ENCODE results near the gene STIL.
"Not testable (repeated sequence)": the region's sequence is repeated elsewhere in the genome, so short reads cannot be mapped to it uniquely, and the experiment has no call there.

The STIL gene

GRCh38 chr1:47331875-47332274 lies 17.9 kb upstream of the STIL start:
- Mint-ChIP-seq H3K4me3 (peak overlapping the region in 1 of 2 donors; percentile 4), H3K27me3 (no peaks in the 10 kb centered on the region), H3K27ac (no peak overlapping the region), H3K9me3 (no peaks in the 10 kb centered on the region), H3K4me1 (peaks cover 23% of the 10 kb centered on the region)
- DNase-seq (no peak), ATAC-seq (no peak)

GRCh38 chr1:47330212-47330611 lies 16.3 kb upstream of the STIL start:
- H3K27ac Mint-ChIP-seq: no peak overlapping the region
- no peaks in the 10 kb centered on the region for H3K27me3 Mint-ChIP-seq

GRCh38 chr1:47328992-47329391 lies 15.0 kb upstream of the STIL start:
- no peak for DNase-seq

More at GRCh38 chr1:47330212-47330611, 16.3 kb upstream of the STIL start:
- DNase-seq: no peak
- ATAC-seq: no peak
- H3K4me3 Mint-ChIP-seq: no peak overlapping the region
- H3K4me1 Mint-ChIP-seq: peaks cover 7% of the 10 kb centered on the region
- no peaks in the 10 kb centered on the region for H3K9me3 Mint-ChIP-seq

DNA sequence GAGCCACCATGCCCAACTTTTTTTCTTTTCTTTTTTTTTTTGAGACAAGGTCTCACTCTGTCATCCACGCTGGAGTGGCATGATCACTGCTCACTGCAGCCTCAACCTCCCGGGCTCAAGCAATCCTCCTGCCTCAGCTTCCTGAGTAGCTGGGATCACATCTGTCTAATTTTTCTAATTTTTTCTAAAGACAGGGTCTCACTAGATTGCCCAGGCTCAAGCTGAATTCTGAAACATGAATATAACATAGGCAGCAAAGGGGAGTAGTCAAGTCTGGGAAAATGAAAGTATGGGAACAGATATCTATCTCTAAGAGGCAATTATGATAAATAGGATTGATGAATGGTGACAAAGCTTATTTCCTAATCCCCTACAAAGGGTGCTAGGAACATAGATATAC lies 12.3 kb upstream of the STIL start:
- no peaks in the 10 kb centered on the region for H3K9me3 Mint-ChIP-seq
- peak overlapping the region in 1 of 2 donors; percentile 82 for H3K27ac Mint-ChIP-seq
- no peaks in the 10 kb centered on the region for H3K4me1 Mint-ChIP-seq
- H3K4me3 Mint-ChIP-seq: no peak overlapping the region
- no peak for ATAC-seq
- H3K27me3 Mint-ChIP-seq: no peaks in the 10 kb centered on the region
- DNase-seq: no peak

More at GRCh38 chr1:47328992-47329391, 15.0 kb upstream of the STIL start:
- H3K27ac Mint-ChIP-seq: no peak overlapping the region
- no peaks in the 10 kb centered on the region for H3K27me3 Mint-ChIP-seq
- no peaks in the 10 kb centered on the region for H3K4me1 Mint-ChIP-seq
- no peak for ATAC-seq
- H3K9me3 Mint-ChIP-seq: no peaks in the 10 kb centered on the region
- H3K4me3 Mint-ChIP-seq: no peak overlapping the region

DNA sequence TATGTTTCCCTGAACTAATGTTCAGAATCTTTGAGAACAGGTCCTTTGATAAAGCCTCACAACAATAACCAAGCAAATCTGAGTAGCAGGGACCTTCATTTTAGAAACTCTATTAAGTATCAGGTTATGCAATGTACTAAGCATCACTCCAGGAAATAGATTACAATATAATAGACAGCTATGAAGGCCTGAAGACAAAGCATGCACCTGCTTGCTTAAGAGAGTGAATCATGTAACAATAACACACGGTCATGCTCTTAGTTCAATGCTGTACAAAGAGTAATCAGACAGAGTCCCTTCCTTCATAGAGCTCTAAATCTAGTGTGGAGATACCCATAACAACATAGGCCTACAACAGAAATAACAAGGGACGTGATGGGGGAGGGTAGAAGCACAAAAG lies 11.6 kb upstream of the STIL start:
- ATAC-seq (no peak), DNase-seq (no peak)
- Mint-ChIP-seq H3K4me3 (no peak overlapping the region), H3K27me3 (no peaks in the 10 kb centered on the region), H3K4me1 (no peaks in the 10 kb centered on the region), H3K9me3 (no peaks in the 10 kb centered on the region), H3K27ac (no peak overlapping the region)

- DNase-seq: no peak
- Mint-ChIP-seq H3K27ac (no peak overlapping the region), H3K27me3 (no peaks in the 10 kb centered on the region), H3K4me1 (no peaks in the 10 kb centered on the region), H3K4me3 (no peak overlapping the region), H3K9me3 (no peaks in the 10 kb centered on the region)
- no peak for ATAC-seq
These were observed 10.7 kb upstream of the STIL start for GRCh38 chr1:47324682-47325081.

GRCh38 chr1:47323599-47324031 lies 9.7 kb upstream of the STIL start:
- ATAC-seq (no peak), DNase-seq (no peak)
- Mint-ChIP-seq H3K27ac (no peak overlapping the region), H3K27me3 (no peaks in the 10 kb centered on the region), H3K9me3 (no peaks in the 10 kb centered on the region), H3K4me1 (no peaks in the 10 kb centered on the region), H3K4me3 (no peak overlapping the region)

- not testable (repeated sequence) for H3K4me1 Mint-ChIP-seq, H3K9me3 Mint-ChIP-seq
These were observed 6.0 kb upstream of the STIL start for GRCh38 chr1:47319968-47320367.

DNA sequence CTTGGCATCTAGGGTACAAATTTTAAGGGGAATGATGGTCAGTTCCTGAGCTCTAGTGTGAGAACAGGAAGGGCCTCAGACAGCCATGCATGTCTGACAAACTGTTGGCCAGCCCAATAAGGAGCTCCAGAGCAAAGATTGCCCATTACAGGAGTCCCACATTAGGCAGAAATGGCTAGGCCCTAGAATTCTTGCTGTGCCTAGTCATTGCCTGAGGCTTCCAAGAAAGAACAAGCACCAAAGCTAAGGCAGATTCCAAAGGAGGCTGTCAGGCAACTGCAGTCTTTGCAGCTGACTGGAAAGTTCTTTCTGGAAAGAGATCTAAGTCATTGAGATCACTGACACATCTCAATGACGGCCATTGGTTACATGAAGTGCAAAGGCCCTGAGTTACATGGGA lies 3.9 kb upstream of the STIL start:
- H3K4me1 Mint-ChIP-seq: peaks cover 13% of the 10 kb centered on the region
- ATAC-seq (no peak), DNase-seq (no peak)
- H3K27ac Mint-ChIP-seq: no peak overlapping the region
- H3K9me3 Mint-ChIP-seq: no peaks in the 10 kb centered on the region
- H3K4me3 Mint-ChIP-seq: no peak overlapping the region
- no peaks in the 10 kb centered on the region for H3K27me3 Mint-ChIP-seq

More at GRCh38 chr1:47319968-47320367, 6.0 kb upstream of the STIL start:
- not testable (repeated sequence) for H3K27me3 Mint-ChIP-seq, H3K4me3 Mint-ChIP-seq, H3K27ac Mint-ChIP-seq, ATAC-seq, DNase-seq

- peaks cover 17% of the 10 kb centered on the region for H3K4me1 Mint-ChIP-seq
- no peaks in the 10 kb centered on the region for H3K9me3 Mint-ChIP-seq
- H3K27ac Mint-ChIP-seq: no peak overlapping the region
- H3K4me3 Mint-ChIP-seq: no peak overlapping the region
- DNase-seq (no peak), ATAC-seq (no peak)
- no peaks in the 10 kb centered on the region for H3K27me3 Mint-ChIP-seq
These were observed 4.5 kb downstream of the STIL start for GRCh38 chr1:47309427-47309826.

GRCh38 chr1:47302472-47302871 lies 11.5 kb downstream of the STIL start:
- no peak for DNase-seq
- no peak for ATAC-seq
- Mint-ChIP-seq H3K4me1 (peaks cover 6% of the 10 kb centered on the region), H3K27me3 (no peaks in the 10 kb centered on the region), H3K9me3 (no peaks in the 10 kb centered on the region), H3K27ac (no peak overlapping the region), H3K4me3 (no peak overlapping the region)

- ATAC-seq: no peak
- no peak for DNase-seq
- H3K4me1 Mint-ChIP-seq: peaks cover under 1% of the 10 kb centered on the region
- H3K9me3 Mint-ChIP-seq: no peaks in the 10 kb centered on the region
- H3K4me3 Mint-ChIP-seq: no peak overlapping the region
- H3K27me3 Mint-ChIP-seq: no peaks in the 10 kb centered on the region
- H3K27ac Mint-ChIP-seq: no peak overlapping the region
These were observed 15.8 kb downstream of the STIL start for GRCh38 chr1:47298025-47298699.

GRCh38 chr1:47295579-47295978 lies 18.4 kb downstream of the STIL start:
- H3K9me3 Mint-ChIP-seq: no peaks in the 10 kb centered on the region
- no peak overlapping the region for H3K27ac Mint-ChIP-seq
- DNase-seq (no peak), ATAC-seq (no peak)
- no peak overlapping the region for H3K4me3 Mint-ChIP-seq
- H3K27me3 Mint-ChIP-seq: no peaks in the 10 kb centered on the region
- peaks cover 5% of the 10 kb centered on the region for H3K4me1 Mint-ChIP-seq

DNA sequence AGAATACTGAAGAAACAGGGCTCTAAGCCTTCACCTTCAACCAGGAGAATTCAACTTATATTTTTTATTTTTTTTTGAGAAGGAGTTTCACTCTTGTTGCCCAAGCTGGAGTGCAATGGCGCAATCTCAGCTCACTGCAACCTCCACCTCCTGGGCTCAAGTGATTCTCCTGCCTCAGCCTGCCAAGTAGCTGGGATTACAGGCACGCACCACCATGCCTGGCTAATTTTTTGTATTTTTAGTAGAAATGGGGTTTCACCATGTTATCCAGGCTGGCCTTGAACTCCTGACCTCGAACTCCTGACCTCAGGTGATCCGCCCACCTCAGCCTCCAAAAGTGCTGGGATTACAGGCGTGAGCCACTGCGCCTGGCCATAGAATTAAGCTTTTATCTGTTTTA lies 19.1 kb downstream of the STIL start:
- not testable (repeated sequence) for H3K4me3 Mint-ChIP-seq, ATAC-seq, H3K27ac Mint-ChIP-seq, H3K9me3 Mint-ChIP-seq, H3K4me1 Mint-ChIP-seq, DNase-seq, H3K27me3 Mint-ChIP-seq

GRCh38 chr1:47288116-47288515 lies 25.8 kb downstream of the STIL start:
- H3K27me3 Mint-ChIP-seq, H3K9me3 Mint-ChIP-seq, H3K27ac Mint-ChIP-seq, ATAC-seq, H3K4me3 Mint-ChIP-seq, DNase-seq: not testable (repeated sequence)
- H3K4me1 Mint-ChIP-seq: peaks cover 12% of the 10 kb centered on the region

- Mint-ChIP-seq H3K4me1 (no peaks in the 10 kb centered on the region), H3K27me3 (no peaks in the 10 kb centered on the region), H3K4me3 (no peak overlapping the region), H3K27ac (peak overlapping the region in 1 of 2 donors; percentile 37), H3K9me3 (no peaks in the 10 kb centered on the region)
- ATAC-seq (no peak), DNase-seq (no peak)
These were observed 33.8 kb downstream of the STIL start for GRCh38 chr1:47280142-47280541.

- H3K27me3 Mint-ChIP-seq: no peaks in the 10 kb centered on the region
- no peak overlapping the region for H3K4me3 Mint-ChIP-seq
- no peaks in the 10 kb centered on the region for H3K9me3 Mint-ChIP-seq
- no peak overlapping the region for H3K27ac Mint-ChIP-seq
- no peak for ATAC-seq
- no peaks in the 10 kb centered on the region for H3K4me1 Mint-ChIP-seq
- no peak for DNase-seq
These were observed 37.1 kb downstream of the STIL start for GRCh38 chr1:47276850-47277249.
